Mesenchymal stem cell (in vitro differentiated cells and primary cell): ENCODE results near the gene STARD3NL.
A peak's percentile ranks its signal among the peaks of the same experiment; 100 is the strongest.
"Not testable (repeated sequence)": the region's sequence is repeated elsewhere in the genome, so short reads cannot be mapped to it uniquely, and the experiment has no call there.

Source experiments
- DNase-seq: peaks from one replicate; pipeline ENCODE4 v3.0.0-alpha.2; 2013
- H2AFZ ChIP-seq: one replicate; pipeline ENCODE4 v1.6.1; 2013; ENCODE audit warnings: low read depth, mild to moderate bottlenecking, control low read depth, inconsistent platforms, low read length, moderate library complexity
- H2AK5ac ChIP-seq: 2 replicates; pipeline ENCODE4 v1.6.1; 2013; ENCODE audit warnings: low read length, moderate library complexity, mild to moderate bottlenecking, inconsistent platforms; ENCODE audit not compliant: severe bottlenecking
- H2BK120ac ChIP-seq: one replicate; pipeline ENCODE4 v1.6.1; 2013; ENCODE audit warnings: low read depth, mild to moderate bottlenecking, inconsistent platforms, low read length, moderate library complexity
- H2BK12ac ChIP-seq, 2 experiments: one replicate each; pipeline ENCODE4 v1.6.1; 2013; ENCODE audit warnings: inconsistent platforms in 2 of 2, low read length in 2 of 2, mild to moderate bottlenecking in 2 of 2, moderate library complexity in 2 of 2, control low read depth in 1 of 2
- H2BK15ac ChIP-seq: one replicate; pipeline ENCODE4 v1.6.1; 2013; ENCODE audit warnings: mild to moderate bottlenecking, low read depth, inconsistent platforms; ENCODE audit not compliant: poor library complexity, severe bottlenecking
- H2BK5ac ChIP-seq: 2 replicates; pipeline ENCODE4 v1.6.1; 2013; ENCODE audit warnings: low read depth, mild to moderate bottlenecking, low read length, control low read depth, inconsistent platforms; ENCODE audit not compliant: poor library complexity, severe bottlenecking
- H3K14ac ChIP-seq, 2 experiments: one replicate each; pipeline ENCODE4 v1.6.1; 2013; ENCODE audit warnings: inconsistent platforms in 2 of 2, low read length in 2 of 2, control low read depth in 1 of 2, mild to moderate bottlenecking in 1 of 2, moderate library complexity in 1 of 2
- H3K18ac ChIP-seq, 2 experiments: one replicate each; pipeline ENCODE4 v1.6.1; 2013; ENCODE audit warnings: inconsistent platforms in 2 of 2, low read length in 2 of 2, control low read depth in 1 of 2, low read depth in 1 of 2, mild to moderate bottlenecking in 1 of 2
- H3K23ac ChIP-seq, 2 experiments: one replicate each; pipeline ENCODE4 v1.6.1; 2013; ENCODE audit warnings: inconsistent platforms in 2 of 2, low read length in 2 of 2, mild to moderate bottlenecking in 2 of 2, moderate library complexity in 2 of 2, control low read depth in 1 of 2
- H3K27ac ChIP-seq: 2 replicates; pipeline ENCODE4 v1.5.1; 2013; ENCODE audit warnings: mild to moderate bottlenecking, moderate library complexity, low read length, control low read depth, inconsistent platforms; ENCODE audit not compliant: poor library complexity, severe bottlenecking
- H3K27me3 ChIP-seq, 2 experiments: 2 replicates each; pipeline versions ENCODE4 v1.6.1 to v1.7.0; 2013; ENCODE audit warnings: low read length in 2 of 2, mild to moderate bottlenecking in 2 of 2, moderate library complexity in 2 of 2, control low read depth in 1 of 2, inconsistent platforms in 1 of 2; ENCODE audit not compliant: control insufficient read depth in 1 of 2, insufficient read depth in 1 of 2
- H3K36me3 ChIP-seq, 2 experiments: 2 replicates each; pipeline versions ENCODE4 v1.6.1 to v1.7.0; 2013; ENCODE audit warnings: low read length in 2 of 2, control low read depth in 1 of 2, inconsistent platforms in 1 of 2, low read depth in 1 of 2, mild to moderate bottlenecking in 1 of 2; ENCODE audit not compliant: insufficient read depth in 2 of 2, control insufficient read depth in 1 of 2
- H3K4ac ChIP-seq, 2 experiments: one replicate each; pipeline ENCODE4 v1.6.1; 2013; ENCODE audit warnings: inconsistent platforms in 2 of 2, low read length in 2 of 2, mild to moderate bottlenecking in 2 of 2, moderate library complexity in 2 of 2, control low read depth in 1 of 2, low read depth in 1 of 2
- H3K4me1 ChIP-seq: 2 replicates; pipeline ENCODE4 v1.6.1; 2013; ENCODE audit warnings: low read depth, low read length, control low read depth; ENCODE audit not compliant: control insufficient read depth, insufficient read depth
- H3K4me2 ChIP-seq: 2 replicates; pipeline ENCODE4 v1.6.1; 2013; ENCODE audit warnings: low read length, mild to moderate bottlenecking, inconsistent platforms; ENCODE audit not compliant: poor library complexity, severe bottlenecking
- H3K4me3 ChIP-seq, 2 experiments: 2 replicates each; pipeline versions ENCODE4 v1.5.1 to v1.7.0; 2013; ENCODE audit warnings: low read length in 2 of 2, mild to moderate bottlenecking in 2 of 2, control low read depth in 1 of 2, low read depth in 1 of 2; ENCODE audit not compliant: insufficient read depth in 1 of 2
- H3K79me1 ChIP-seq: replicated peaks from 2 replicates; pipeline ENCODE4 v1.6.1; 2013; ENCODE audit warnings: mild to moderate bottlenecking, control low read depth, low read length, inconsistent platforms; ENCODE audit not compliant: poor library complexity, severe bottlenecking
- H3K9ac ChIP-seq: 2 replicates; pipeline ENCODE4 v1.7.0; 2013; ENCODE audit warnings: mild to moderate bottlenecking, low read length, moderate library complexity
- H3K9me3 ChIP-seq: 2 replicates; pipeline ENCODE4 v1.7.0; 2013; ENCODE audit warnings: mild to moderate bottlenecking, low read length; ENCODE audit not compliant: control insufficient read depth
- H4K8ac ChIP-seq: one replicate; pipeline ENCODE4 v1.6.1; 2013; ENCODE audit warnings: inconsistent platforms, mild to moderate bottlenecking, low read length, moderate library complexity
- H4K91ac ChIP-seq: one replicate; pipeline ENCODE4 v1.6.1; 2013; ENCODE audit warnings: mild to moderate bottlenecking, low read length, inconsistent platforms
- WGBS: methylation state at CpG from one replicate; pipeline ENCODE4 v1.1.7; 2013; ENCODE audit warnings: mixed read lengths; 5-methylcytosine and 5-hydroxymethylcytosine counted together

STARD3NL gene

GRCh38 chr7:38175547-38175946, 2.5 kb upstream of the STARD3NL start:
- DNase-seq, H2AK5ac ChIP-seq, H3K79me1 ChIP-seq, H2BK120ac ChIP-seq, H2AFZ ChIP-seq, H3K36me3 ChIP-seq, H2BK5ac ChIP-seq, H3K14ac ChIP-seq, H3K4me3 ChIP-seq, H2BK15ac ChIP-seq, H3K4me1 ChIP-seq, H3K27me3 ChIP-seq, H4K91ac ChIP-seq, H3K4me2 ChIP-seq, H4K8ac ChIP-seq, H3K23ac ChIP-seq, H3K18ac ChIP-seq, H3K27ac ChIP-seq, H3K4ac ChIP-seq, H2BK12ac ChIP-seq, H3K9me3 ChIP-seq, H3K9ac ChIP-seq: not testable (repeated sequence)
- 90% methylated on average over 9 of the region's 9 CpGs for WGBS

DNA sequence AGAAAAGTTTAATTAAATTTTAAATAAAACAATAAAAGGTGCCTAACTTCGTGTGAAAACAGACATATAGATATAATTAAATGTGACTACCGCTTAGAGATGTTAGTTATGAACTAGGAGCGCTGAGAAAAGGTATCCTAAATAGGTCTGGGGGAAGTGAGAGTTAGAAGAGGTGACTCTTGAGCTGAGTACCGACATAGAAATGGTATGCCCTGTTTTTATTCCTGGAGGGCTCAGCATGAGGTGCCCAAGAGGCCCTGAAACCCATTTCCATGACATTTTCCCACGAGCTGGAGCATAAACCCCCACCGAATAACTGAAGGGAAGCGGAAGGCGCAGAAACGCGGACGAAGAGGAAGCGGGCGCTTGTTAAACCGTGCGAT, 433 bp upstream of the STARD3NL start:
- Histone ChIP-seq H3K79me1 (peaks cover 1% of the 10 kb centered on the region), H2AFZ (peak overlapping the region; percentile 83), H3K27me3 (no peaks in the 10 kb centered on the region), H3K9me3 (no peaks in the 10 kb centered on the region), H3K4me3 (peak overlapping the region; percentile 60 to 95), H2BK120ac (no peak overlapping the region), H3K36me3 (no peaks in the 10 kb centered on the region), H2AK5ac (no peak overlapping the region), H4K91ac (no peak overlapping the region), H4K8ac (peak overlapping the region; percentile 41), H3K18ac (peak overlapping the region; percentile 16 to 75), H3K4me2 (peak overlapping the region; percentile 72), H3K9ac (peak overlapping the region; percentile 96), H2BK12ac (no peak overlapping the region), H3K14ac (no peak overlapping the region), H3K4me1 (peaks cover 2% of the 10 kb centered on the region), H2BK15ac (no peak overlapping the region), H3K27ac (peak overlapping the region; percentile 64), H2BK5ac (no peak overlapping the region), H3K4ac (peak overlapping the region in 1 of 2 experiments; percentile 47), H3K23ac (no peak overlapping the region)
- WGBS, result 8% methylated on average over 15 of the region's 15 CpGs
- no peak for DNase-seq

GRCh38 chr7:38178695-38179344, 775 bp downstream of the STARD3NL start:
- H3K4me2 ChIP-seq, result peak overlapping the region; percentile 73
- H2AK5ac ChIP-seq, result no peak overlapping the region
- peak overlapping the region; percentile 47 for H4K8ac ChIP-seq
- no peak overlapping the region for H4K91ac ChIP-seq
- no peaks in the 10 kb centered on the region for H3K9me3 ChIP-seq
- H3K14ac ChIP-seq, result peak overlapping the region in 1 of 2 experiments; percentile 45
- no peak overlapping the region for H2BK120ac ChIP-seq
- peak overlapping the region; percentile 91 for H2AFZ ChIP-seq
- no peaks in the 10 kb centered on the region for H3K27me3 ChIP-seq
- peak overlapping the region; percentile 64 to 95 for H3K4me3 ChIP-seq
- peak; percentile 82 for DNase-seq
- peak overlapping the region; percentile 91 to 92 for H3K18ac ChIP-seq
- peaks cover 1% of the 10 kb centered on the region for H3K79me1 ChIP-seq
- H3K9ac ChIP-seq, result peak overlapping the region; percentile 96
- H3K23ac ChIP-seq, result no peak overlapping the region
- no peak overlapping the region for H2BK5ac ChIP-seq
- peak overlapping the region; percentile 73 for H3K27ac ChIP-seq
- WGBS, result 11% methylated on average over 11 of the region's 15 CpGs
- peaks cover 2% of the 10 kb centered on the region for H3K4me1 ChIP-seq
- no peak overlapping the region for H2BK15ac ChIP-seq
- peak overlapping the region in 1 of 2 experiments; percentile 93 for H3K4ac ChIP-seq
- peaks cover 0 to 2% of the 10 kb centered on the region in 2 experiments for H3K36me3 ChIP-seq
- H2BK12ac ChIP-seq, result no peak overlapping the region

- no peak overlapping the region for H3K23ac ChIP-seq
- DNase-seq, result peak; percentile 48
- peaks cover 2% of the 10 kb centered on the region for H3K4me1 ChIP-seq
- H2AK5ac ChIP-seq, result no peak overlapping the region
- H3K36me3 ChIP-seq, result peaks cover 0 to 6% of the 10 kb centered on the region in 2 experiments
- no peaks in the 10 kb centered on the region for H3K27me3 ChIP-seq
- H2BK12ac ChIP-seq, result no peak overlapping the region
- no peak overlapping the region for H3K27ac ChIP-seq
- H3K4me3 ChIP-seq, result peak overlapping the region in 1 of 2 experiments; percentile 95
- peak overlapping the region; percentile 96 for H3K9ac ChIP-seq
- H4K8ac ChIP-seq, result no peak overlapping the region
- 32% methylated on average over 2 of the region's 2 CpGs for WGBS
- H3K4ac ChIP-seq, result no peak overlapping the region
- H3K4me2 ChIP-seq, result peak overlapping the region; percentile 4
- no peak overlapping the region for H4K91ac ChIP-seq
- no peaks in the 10 kb centered on the region for H3K9me3 ChIP-seq
- no peak overlapping the region for H3K18ac ChIP-seq
- no peak overlapping the region for H3K14ac ChIP-seq
- H2AFZ ChIP-seq, result no peak overlapping the region
- no peak overlapping the region for H2BK120ac ChIP-seq
- no peak overlapping the region for H2BK15ac ChIP-seq
- H3K79me1 ChIP-seq, result peaks cover 3% of the 10 kb centered on the region
- no peak overlapping the region for H2BK5ac ChIP-seq
Measured at GRCh38 chr7:38179776-38180226, 1.8 kb downstream of the STARD3NL start.
